A673 (cell line): ENCODE data around the gene TENT5A. TPM values are rescaled to one million over a fixed set of nuclear protein-coding genes. Genes with fewer than 3 reads are reported as not detected.

ENCODE experiments used
- BruUV-seq: library from RNA; stranded (reverse); fragments of 400-500 nt; replicated peaks from 2 replicates; lab custom pipeline; 2021; lab: Mats Ljungman, UMichigan
- CTCF ChIA-PET: fragments of 300-600 bp; sonication (Branson Sonifier 250); formaldehyde crosslinking; loops from one replicate; lab custom pipeline; 2022; ENCODE audit warnings: antibody characterized with exemption; lab: Charles Lee
- POLR2A ChIA-PET: fragments of 300-600 bp; sonication (Branson Sonifier 250); formaldehyde crosslinking; loops from one replicate; lab custom pipeline; 2022; ENCODE audit warnings: antibody characterized with exemption; ENCODE audit not compliant: low non-redundant PET; lab: Charles Lee
- DNase-seq: peaks from one replicate; pipeline ENCODE4 v3.0.0-alpha.2; 2015; ENCODE audit warnings: low spot score
- H3K27ac ChIP-seq: fragments of 200-600 bp; sonication (generic); 2 replicates; pipeline ENCODE4 v1.5.1; 2016; ENCODE audit warnings: mixed run types, low read depth, mild to moderate bottlenecking, mixed read lengths, antibody characterized with exemption, low read length; ENCODE audit not compliant: poor library complexity, severe bottlenecking
- H3K27me3 ChIP-seq: fragments of 200-600 bp; sonication (generic); replicated peaks from 2 replicates; pipeline ENCODE4 v1.6.1; 2017; ENCODE audit warnings: mixed run types, low read depth, mild to moderate bottlenecking, mixed read lengths, antibody characterized with exemption, low read length; ENCODE audit not compliant: insufficient read depth, poor library complexity
- H3K36me3 ChIP-seq: fragments of 200-600 bp; sonication (generic); 2 replicates; pipeline ENCODE4 v1.6.1; 2016; ENCODE audit warnings: mixed run types, mild to moderate bottlenecking, mixed read lengths, antibody characterized with exemption, low read length; ENCODE audit not compliant: insufficient read depth, poor library complexity, severe bottlenecking
- H3K4me1 ChIP-seq: fragments of 200-600 bp; sonication (generic); 2 replicates; pipeline ENCODE4 v1.6.1; 2017; ENCODE audit warnings: mixed run types, mild to moderate bottlenecking, mixed read lengths, antibody characterized with exemption, low read length; ENCODE audit not compliant: insufficient read depth, poor library complexity, severe bottlenecking
- H3K4me3 ChIP-seq: fragments of 200-600 bp; sonication (generic); 2 replicates; pipeline ENCODE4 v1.5.1; 2016; ENCODE audit warnings: low read depth, mixed run types, mild to moderate bottlenecking, mixed read lengths, low read length; ENCODE audit not compliant: poor library complexity, severe bottlenecking
- H3K9me3 ChIP-seq: fragments of 200-600 bp; sonication (generic); 2 replicates; pipeline ENCODE4 v1.6.1; 2016; ENCODE audit warnings: mixed run types, low read depth, mild to moderate bottlenecking, mixed read lengths, antibody characterized with exemption, low read length; ENCODE audit not compliant: poor library complexity, severe bottlenecking
- EZH2 ChIP-seq: fragments of 200-600 bp; sonication (generic); IDR thresholded peaks from 2 replicates; pipeline ENCODE4 v1.6.1; 2017; ENCODE audit warnings: borderline replicate concordance, low read depth, mild to moderate bottlenecking, mixed read lengths, antibody characterized with exemption, low read length; ENCODE audit not compliant: poor library complexity, severe bottlenecking
- intact Hi-C: fragments of 100-400 bp; cut with micrococcal nuclease; formaldehyde crosslinking; loops from one replicate; pipeline ENCODE4 v1.10.0; 2022; ENCODE audit not compliant: unreplicated experiment
- total RNA-seq: library from RNA; stranded (reverse); gene quantifications from 2 replicates; pipeline ENCODE4 v1.2.3, GENCODE V29; 2021
- TF ChIP-seq, protein P1 (sequence below): fragments of 300-800, 200-600 bp; sonication (generic); conservative IDR thresholded peaks from 2 replicates; pipeline ENCODE4 v1.5.1; 2017; ENCODE audit warnings: low read depth, mild to moderate bottlenecking, antibody characterized with exemption, low read length, moderate library complexity, mixed read lengths

TENT5A gene
- total RNA-seq, 1 experiment from 2014 or later, result 37.1 TPM

DNA sequence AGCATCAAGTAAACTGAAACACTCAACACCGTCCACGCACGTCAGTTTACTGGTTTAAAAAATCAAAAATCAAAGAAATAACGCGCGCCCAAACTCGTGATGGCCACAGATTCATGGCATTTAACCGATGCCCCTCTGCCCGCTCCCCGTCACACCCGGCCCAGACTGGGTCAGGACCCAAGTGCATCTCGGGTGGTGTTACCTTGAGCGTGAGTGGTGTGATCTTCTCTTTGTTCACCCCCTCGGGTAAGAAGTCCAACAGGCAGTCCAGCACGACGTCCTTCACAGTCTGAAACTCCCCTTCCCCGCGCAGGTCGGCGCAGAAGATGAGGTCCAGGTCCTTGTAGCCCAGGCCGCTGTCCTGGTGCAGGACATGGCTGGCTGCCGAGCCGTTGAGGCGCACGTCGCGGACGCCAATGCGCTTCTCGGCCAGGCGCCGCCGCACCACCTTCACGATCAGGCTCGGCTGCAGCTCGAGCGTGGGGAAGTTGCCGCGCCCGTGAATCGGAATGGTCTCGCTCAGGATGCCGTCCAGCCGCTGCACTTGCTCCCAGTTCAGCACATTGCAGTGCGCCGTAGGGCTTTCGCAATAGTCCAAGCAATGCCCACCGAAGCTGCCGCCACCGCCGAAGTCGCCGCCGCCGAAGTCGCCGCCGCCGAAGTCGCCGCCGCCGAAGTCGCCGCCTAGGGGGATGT is 945 bp downstream of the TENT5A start:
- peak overlapping the region; percentile 82 for H3K27ac ChIP-seq
- peaks cover 27% of the 10 kb centered on the region for H3K4me1 ChIP-seq
- peaks cover 35% of the 10 kb centered on the region for H3K36me3 ChIP-seq
- H3K4me3 ChIP-seq, result peak overlapping the region; percentile 68
- DNase-seq, result peak; percentile 60
- no TSS peak for BruUV-seq
- no peaks in the 10 kb centered on the region for H3K9me3 ChIP-seq
- ChIA-PET CTCF (interaction anchor here (0.6 kb wide), 1 partner anchor 60 kb away, joined by 3 read pairs; no protein-coding TSS in a partner anchor), POLR2A (no interaction called here)
- TF ChIP-seq EZH2, result no peak
- TF ChIP-seq, protein P1, sequence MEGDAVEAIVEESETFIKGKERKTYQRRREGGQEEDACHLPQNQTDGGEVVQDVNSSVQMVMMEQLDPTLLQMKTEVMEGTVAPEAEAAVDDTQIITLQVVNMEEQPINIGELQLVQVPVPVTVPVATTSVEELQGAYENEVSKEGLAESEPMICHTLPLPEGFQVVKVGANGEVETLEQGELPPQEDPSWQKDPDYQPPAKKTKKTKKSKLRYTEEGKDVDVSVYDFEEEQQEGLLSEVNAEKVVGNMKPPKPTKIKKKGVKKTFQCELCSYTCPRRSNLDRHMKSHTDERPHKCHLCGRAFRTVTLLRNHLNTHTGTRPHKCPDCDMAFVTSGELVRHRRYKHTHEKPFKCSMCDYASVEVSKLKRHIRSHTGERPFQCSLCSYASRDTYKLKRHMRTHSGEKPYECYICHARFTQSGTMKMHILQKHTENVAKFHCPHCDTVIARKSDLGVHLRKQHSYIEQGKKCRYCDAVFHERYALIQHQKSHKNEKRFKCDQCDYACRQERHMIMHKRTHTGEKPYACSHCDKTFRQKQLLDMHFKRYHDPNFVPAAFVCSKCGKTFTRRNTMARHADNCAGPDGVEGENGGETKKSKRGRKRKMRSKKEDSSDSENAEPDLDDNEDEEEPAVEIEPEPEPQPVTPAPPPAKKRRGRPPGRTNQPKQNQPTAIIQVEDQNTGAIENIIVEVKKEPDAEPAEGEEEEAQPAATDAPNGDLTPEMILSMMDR, result no peak
- intact Hi-C loops, result loop anchor here (2.0 to 5.0 kb wide), 12 partner anchors 69 to 1147 kb away; no protein-coding TSS in a partner anchor
- no peaks in the 10 kb centered on the region for H3K27me3 ChIP-seq

DNA sequence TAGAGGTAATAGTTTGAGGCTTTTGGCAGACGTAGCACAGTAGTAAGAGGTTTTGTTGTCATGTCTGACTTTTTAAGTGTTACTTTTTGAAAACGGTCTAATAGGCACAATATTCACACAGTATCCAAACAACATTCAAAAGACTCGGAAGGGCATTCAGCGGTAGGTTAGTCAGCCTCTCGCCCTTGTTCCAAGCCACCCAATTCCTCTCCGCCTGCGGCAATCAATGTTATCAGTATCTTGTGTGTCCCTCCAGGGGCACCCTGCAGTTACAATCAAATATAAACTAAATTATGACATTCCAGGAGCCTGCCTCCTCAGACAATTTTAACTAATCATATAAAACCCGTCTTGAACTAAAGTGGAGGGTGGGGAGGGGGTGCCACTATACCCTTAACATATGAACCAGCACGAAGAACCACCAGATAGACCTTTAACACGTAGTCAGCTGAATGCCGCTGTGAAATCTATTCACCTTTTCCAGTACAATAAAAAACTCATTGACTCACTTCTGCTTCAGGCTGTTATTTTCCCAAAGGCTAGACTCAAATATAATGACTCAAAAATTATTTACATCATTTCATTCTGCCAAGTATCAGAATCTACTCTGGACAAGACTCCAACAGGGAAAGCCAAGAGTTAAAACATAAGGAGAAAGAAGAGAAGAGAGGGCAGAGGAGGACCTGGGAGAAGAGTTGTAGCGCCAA is 1.6 kb downstream of the TENT5A start:
- H3K9me3 ChIP-seq, result no peaks in the 10 kb centered on the region
- no peak for DNase-seq
- peaks cover 42% of the 10 kb centered on the region for H3K36me3 ChIP-seq
- BruUV-seq, result TSS peak; percentile 22
- POLR2A ChIA-PET, result no interaction called here
- no peaks in the 10 kb centered on the region for H3K27me3 ChIP-seq
- intact Hi-C loops, result loop anchor here (2.0 to 5.0 kb wide), 8 partner anchors 68 to 759 kb away; no protein-coding TSS in a partner anchor
- peak overlapping the region; percentile 68 for H3K4me3 ChIP-seq
- CTCF ChIA-PET, result no interaction called here
- peak overlapping the region; percentile 82 for H3K27ac ChIP-seq
- TF ChIP-seq, protein P1, result no peak
- TF ChIP-seq EZH2, result no peak
- H3K4me1 ChIP-seq, result peaks cover 27% of the 10 kb centered on the region

DNA sequence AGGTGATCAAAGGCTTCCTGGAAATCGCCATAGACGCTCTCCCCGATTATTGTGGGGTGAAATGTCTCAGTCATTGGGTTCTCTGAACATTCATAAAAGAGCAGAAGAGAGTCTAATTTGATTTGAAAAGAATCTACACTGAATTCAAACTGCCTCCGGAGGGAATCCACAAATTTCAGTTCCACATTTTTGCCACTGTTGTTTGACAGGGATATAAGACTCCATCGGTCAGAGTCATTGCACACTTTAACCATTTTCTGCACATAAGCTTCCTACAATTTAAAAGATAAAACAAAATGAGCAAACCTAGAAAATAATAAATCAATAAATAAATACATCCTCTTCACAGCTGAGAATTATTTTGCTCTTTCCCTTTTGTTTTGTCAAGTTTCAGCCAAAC is 2.3 kb downstream of the TENT5A start:
- TF ChIP-seq EZH2, result no peak
- TF ChIP-seq, protein P1, result no peak
- DNase-seq, result no peak
- H3K36me3 ChIP-seq, result peaks cover 48% of the 10 kb centered on the region
- H3K9me3 ChIP-seq, result no peaks in the 10 kb centered on the region
- CTCF ChIA-PET, result no interaction called here
- H3K4me1 ChIP-seq, result peaks cover 27% of the 10 kb centered on the region
- POLR2A ChIA-PET, result no interaction called here
- no peaks in the 10 kb centered on the region for H3K27me3 ChIP-seq
- peak overlapping the region; percentile 82 for H3K27ac ChIP-seq
- intact Hi-C loops, result loop anchor here (2.0 to 5.0 kb wide), 8 partner anchors 67 to 758 kb away; no protein-coding TSS in a partner anchor
- BruUV-seq, result no TSS peak
- peak overlapping the region; percentile 68 for H3K4me3 ChIP-seq
